K562 (cell line): ENCODE data around the gene FUT6. TPM values are rescaled to one million over a fixed set of nuclear protein-coding genes. Genes with fewer than 3 reads are reported as not detected.

Experiments
- BRD9 ChIP-seq: fragments of 450-650 bp; IDR thresholded peaks from 2 replicates; pipeline ENCODE4 v1.6.1; 2018; ENCODE audit warnings: low read depth; ENCODE audit not compliant: partially characterized antibody
- CCNT2 ChIP-seq: IDR thresholded peaks from 2 replicates; pipeline ENCODE4 v1.6.1; 2011; ENCODE audit warnings: borderline replicate concordance, low read depth, mild to moderate bottlenecking, moderate library complexity, mixed read lengths, low read length; ENCODE audit not compliant: insufficient read length; ENCODE audit errors: extremely low read depth
- FOXP1 ChIP-seq: sonication (generic); formaldehyde crosslinking; IDR thresholded peaks from 2 replicates; pipeline ENCODE4 v1.8.0; 2022; ENCODE audit warnings: mild to moderate bottlenecking, missing genetic modification reagents
- FUS ChIP-seq: fragments of 200-400 bp; formaldehyde crosslinking; optimal IDR thresholded peaks from 2 replicates; pipeline ENCODE3; 2017; ENCODE audit warnings: low read depth, low read length
- GABPB1 ChIP-seq: sonication (generic); formaldehyde crosslinking; IDR thresholded peaks from 2 replicates; pipeline ENCODE4 v1.8.0; 2022; ENCODE audit warnings: mild to moderate bottlenecking, missing genetic modification reagents
- KDM1A ChIP-seq, 2 experiments: fragments of 450-650 bp; IDR thresholded peaks; 2 replicates each; pipeline ENCODE4 v1.6.1; 2016; ENCODE audit warnings: mild to moderate bottlenecking in 2 of 2
- KDM4B ChIP-seq, 2 experiments: fragments of 450-650 bp in 1 of 2; sonication (generic) in 1 of 2; IDR thresholded peaks; 2 replicates each; pipeline ENCODE4 v1.6.1; 2016 to 2017; ENCODE audit warnings: borderline replicate concordance in 2 of 2, antibody characterized with exemption in 1 of 2, low read depth in 1 of 2, mild to moderate bottlenecking in 1 of 2
- MAFK ChIP-seq: IDR thresholded peaks from 2 replicates; pipeline ENCODE4 v1.6.1; 2011; ENCODE audit warnings: low read length, improper control_type of control experiment
- MYC ChIP-seq, 2 experiments: fragments of 250-450 bp in 1 of 2; sonication (Bioruptor Pico) in 1 of 2; IDR thresholded peaks; 2 replicates each; pipeline versions ENCODE4 v1.5.1 to v1.6.1; 2012 to 2021; ENCODE audit warnings: low read depth in 2 of 2, borderline replicate concordance in 1 of 2, improper control_type of control experiment in 1 of 2, low read length in 1 of 2, mild to moderate bottlenecking in 1 of 2, moderate library complexity in 1 of 2
- NFYB ChIP-seq: IDR thresholded peaks from 2 replicates; pipeline ENCODE4 v1.6.1; 2011; ENCODE audit warnings: mild to moderate bottlenecking, moderate library complexity; ENCODE audit not compliant: insufficient read length; ENCODE audit errors: extremely low read depth
- NR4A1 ChIP-seq, 2 experiments: fragments of 250-450 bp in 1 of 2; fragments of 450-650 bp in 1 of 2; sonication (Bioruptor Pico) in 1 of 2; IDR thresholded peaks; 2 replicates each; pipeline versions ENCODE4 v1.4.0 to v1.6.1; 2016 to 2020; ENCODE audit warnings: mild to moderate bottlenecking in 2 of 2, missing compliant biosample characterization in 1 of 2, missing genetic modification characterization in 1 of 2, moderate library complexity in 1 of 2
- RAD21 ChIP-seq, 2 experiments: fragments of 250-450 bp in 1 of 2; fragments of 450-650 bp in 1 of 2; sonication (Bioruptor Pico) in 1 of 2; formaldehyde crosslinking in 1 of 2; IDR thresholded peaks in 1 of 2; conservative IDR thresholded peaks in 1 of 2; 2 replicates each; pipeline versions ENCODE4 v1.4.0 to v1.8.0; 2020 to 2022; ENCODE audit warnings: mild to moderate bottlenecking in 2 of 2, moderate library complexity in 1 of 2
- RBM34 ChIP-seq: fragments of 200-400 bp; formaldehyde crosslinking; IDR thresholded peaks from 2 replicates; pipeline ENCODE4 v1.6.1; 2018; ENCODE audit warnings: low read length, borderline replicate concordance; ENCODE audit not compliant: insufficient read depth
- SIN3A ChIP-seq, 2 experiments: fragments of 150-350 bp in 1 of 2; IDR thresholded peaks; 2 replicates each; pipeline ENCODE4 v1.6.1; 2011 to 2016; ENCODE audit warnings: borderline replicate concordance in 2 of 2, low read depth in 2 of 2, low read length in 2 of 2, mild to moderate bottlenecking in 2 of 2, moderate library complexity in 2 of 2; ENCODE audit not compliant: control insufficient read depth in 1 of 2
- SMAD3 ChIP-seq: fragments of 450-650 bp; formaldehyde crosslinking; conservative IDR thresholded peaks from 2 replicates; pipeline ENCODE4 v1.4.0; 2020; ENCODE audit warnings: mild to moderate bottlenecking
- SMC3 ChIP-seq: conservative IDR thresholded peaks from 2 replicates; pipeline ENCODE4 v1.6.1; 2011; ENCODE audit warnings: low read depth, low read length, improper control_type of control experiment; ENCODE audit not compliant: insufficient read depth
- ZFP36 ChIP-seq: fragments of 150-350 bp; IDR thresholded peaks from 2 replicates; pipeline ENCODE4 v1.6.1; 2018; ENCODE audit warnings: low read length, low read depth; ENCODE audit not compliant: partially characterized antibody
- ZNF212 ChIP-seq: fragments of 450-650 bp; formaldehyde crosslinking; IDR thresholded peaks from 2 replicates; pipeline ENCODE4 v1.4.0; 2020; ENCODE audit warnings: mild to moderate bottlenecking
- ZNF224 ChIP-seq: sonication (generic); formaldehyde crosslinking; IDR thresholded peaks from 2 replicates; pipeline ENCODE4 v1.8.0; 2022; ENCODE audit warnings: mild to moderate bottlenecking, missing genetic modification reagents
- ZZZ3 ChIP-seq: fragments of 450-650 bp; IDR thresholded peaks from 2 replicates; pipeline ENCODE4 v1.6.1; 2016; ENCODE audit warnings: antibody characterized with exemption, mild to moderate bottlenecking, moderate library complexity
- polyA plus RNA-seq, 8 experiments: library from polyadenylated mRNA; depleted of rRNA in 4 of 8; stranded (reverse) in 5 of 8; unstranded in 3 of 8; fragments of >200 nt; fragmentation: Nextera tagmentation in 2 of 8; fragmentation: Illumina TruSeq in 1 of 8; extraction: Ambion mirVana in 2 of 8; extraction: Trizol in 1 of 8; gene quantifications; 2 replicates each; pipeline versions ENCODE4 v1.2.1 to v1.2.3, GENCODE V29; 2011 to 2014; ENCODE audit warnings: inconsistent platforms in 1 of 8, missing spikeins in 1 of 8
- total RNA-seq, 7 experiments: library from RNA; depleted of rRNA in 6 of 7; stranded (reverse); fragments of >200 nt in 6 of 7; fragmentation: Illumina TruSeq in 2 of 7; extraction: Trizol in 2 of 7; gene quantifications; 2 replicates each; pipeline versions ENCODE4 v1.2.1 to v1.2.3, GENCODE V29; 2011 to 2021; ENCODE audit warnings: low replicate concordance in 1 of 7
- TF ChIP-seq, protein P1 (sequence below): fragments of 250-450 bp; sonication (Bioruptor Pico); IDR thresholded peaks from 2 replicates; pipeline ENCODE4 v1.8.0; 2022; ENCODE audit warnings: moderate library complexity, mild to moderate bottlenecking, inconsistent platforms
- TF ChIP-seq, protein P2 (sequence below), 2 experiments: fragments of 150-350 bp in 1 of 2; IDR thresholded peaks; 2 replicates each; pipeline ENCODE4 v1.6.1; 2012 to 2016; ENCODE audit warnings: low read depth in 2 of 2, low read length in 2 of 2, mild to moderate bottlenecking in 1 of 2, moderate library complexity in 1 of 2

Gene FUT6
- total and polyA plus RNA-seq, 9 of the 15 experiments (the other 6 are each of a cell fraction or from before 2014, with no cell fraction given): 0.04 TPM; not detected in 8

DNA sequence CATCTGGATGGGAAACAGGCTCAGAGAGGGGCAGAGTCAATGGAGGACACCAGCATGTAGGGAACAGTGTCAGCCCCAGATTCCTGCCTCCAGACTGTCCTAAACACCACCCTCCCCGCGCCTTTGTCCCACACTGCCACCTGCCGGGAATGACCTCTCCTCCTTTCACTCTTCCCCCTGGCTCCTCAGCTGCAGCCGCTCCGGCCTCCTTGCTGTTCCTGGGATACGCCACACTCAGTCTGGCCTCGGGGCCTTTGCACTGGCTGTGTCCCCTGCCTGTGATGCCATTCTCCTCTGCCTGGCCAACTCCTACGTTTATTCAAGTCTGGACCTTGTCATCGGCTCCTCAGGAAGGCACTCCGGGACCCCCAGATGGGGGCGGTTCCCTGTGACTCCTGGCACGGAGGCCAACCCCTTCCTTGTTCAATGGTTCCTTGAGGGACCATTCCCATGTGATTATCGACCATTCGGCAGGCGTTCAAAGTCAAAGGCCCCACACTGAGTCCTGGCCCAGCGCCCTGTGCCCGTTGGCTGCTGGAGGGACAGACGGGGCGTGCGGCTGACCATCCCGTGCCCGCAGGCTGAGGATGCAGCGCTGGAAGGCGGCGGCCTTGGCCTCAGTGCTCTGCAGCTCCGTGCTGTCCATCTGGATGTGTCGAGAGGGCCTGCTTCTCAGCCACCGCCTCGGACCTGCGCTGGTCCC, 15.8 kb downstream of the FUT6 start (continued):
- no peak for TF ChIP-seq MYC (IDR thresholded peaks at IDR 0.05; ENCODE audit: low read depth, low read length)
- no peak for TF ChIP-seq MYC (CRISPR knock-in tag; IDR thresholded peaks at IDR 0.05; ENCODE audit: borderline replicate concordance, low read depth)
- no peak for TF ChIP-seq ZNF212 (CRISPR knock-in tag)
- TF ChIP-seq, protein P1, sequence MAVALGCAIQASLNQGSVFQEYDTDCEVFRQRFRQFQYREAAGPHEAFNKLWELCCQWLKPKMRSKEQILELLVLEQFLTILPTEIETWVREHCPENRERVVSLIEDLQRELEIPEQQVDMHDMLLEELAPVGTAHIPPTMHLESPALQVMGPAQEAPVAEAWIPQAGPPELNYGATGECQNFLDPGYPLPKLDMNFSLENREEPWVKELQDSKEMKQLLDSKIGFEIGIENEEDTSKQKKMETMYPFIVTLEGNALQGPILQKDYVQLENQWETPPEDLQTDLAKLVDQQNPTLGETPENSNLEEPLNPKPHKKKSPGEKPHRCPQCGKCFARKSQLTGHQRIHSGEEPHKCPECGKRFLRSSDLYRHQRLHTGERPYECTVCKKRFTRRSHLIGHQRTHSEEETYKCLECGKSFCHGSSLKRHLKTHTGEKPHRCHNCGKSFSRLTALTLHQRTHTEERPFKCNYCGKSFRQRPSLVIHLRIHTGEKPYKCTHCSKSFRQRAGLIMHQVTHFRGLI: no peak
- no peak for TF ChIP-seq RBM34
- no peak for TF ChIP-seq GABPB1 (CRISPR knock-in tag)
- no peak for TF ChIP-seq ZZZ3
- peak; percentile 42 to 75 for TF ChIP-seq RAD21 (CRISPR knock-in tag; conservative IDR thresholded peaks at IDR 0.05 in 1 of 2, IDR thresholded peaks at IDR 0.05 in 1 of 2)
- TF ChIP-seq CCNT2: no peak
- no peak for TF ChIP-seq NR4A1 (CRISPR knock-in tag; IDR thresholded peaks at IDR 0.05)
- no peak for TF ChIP-seq NR4A1 (tag; IDR thresholded peaks at IDR 0.05)
- TF ChIP-seq FOXP1 (CRISPR knock-in tag): no peak
- no peak for TF ChIP-seq FUS
- TF ChIP-seq ZFP36: peak; percentile 59
- TF ChIP-seq, protein P2, sequence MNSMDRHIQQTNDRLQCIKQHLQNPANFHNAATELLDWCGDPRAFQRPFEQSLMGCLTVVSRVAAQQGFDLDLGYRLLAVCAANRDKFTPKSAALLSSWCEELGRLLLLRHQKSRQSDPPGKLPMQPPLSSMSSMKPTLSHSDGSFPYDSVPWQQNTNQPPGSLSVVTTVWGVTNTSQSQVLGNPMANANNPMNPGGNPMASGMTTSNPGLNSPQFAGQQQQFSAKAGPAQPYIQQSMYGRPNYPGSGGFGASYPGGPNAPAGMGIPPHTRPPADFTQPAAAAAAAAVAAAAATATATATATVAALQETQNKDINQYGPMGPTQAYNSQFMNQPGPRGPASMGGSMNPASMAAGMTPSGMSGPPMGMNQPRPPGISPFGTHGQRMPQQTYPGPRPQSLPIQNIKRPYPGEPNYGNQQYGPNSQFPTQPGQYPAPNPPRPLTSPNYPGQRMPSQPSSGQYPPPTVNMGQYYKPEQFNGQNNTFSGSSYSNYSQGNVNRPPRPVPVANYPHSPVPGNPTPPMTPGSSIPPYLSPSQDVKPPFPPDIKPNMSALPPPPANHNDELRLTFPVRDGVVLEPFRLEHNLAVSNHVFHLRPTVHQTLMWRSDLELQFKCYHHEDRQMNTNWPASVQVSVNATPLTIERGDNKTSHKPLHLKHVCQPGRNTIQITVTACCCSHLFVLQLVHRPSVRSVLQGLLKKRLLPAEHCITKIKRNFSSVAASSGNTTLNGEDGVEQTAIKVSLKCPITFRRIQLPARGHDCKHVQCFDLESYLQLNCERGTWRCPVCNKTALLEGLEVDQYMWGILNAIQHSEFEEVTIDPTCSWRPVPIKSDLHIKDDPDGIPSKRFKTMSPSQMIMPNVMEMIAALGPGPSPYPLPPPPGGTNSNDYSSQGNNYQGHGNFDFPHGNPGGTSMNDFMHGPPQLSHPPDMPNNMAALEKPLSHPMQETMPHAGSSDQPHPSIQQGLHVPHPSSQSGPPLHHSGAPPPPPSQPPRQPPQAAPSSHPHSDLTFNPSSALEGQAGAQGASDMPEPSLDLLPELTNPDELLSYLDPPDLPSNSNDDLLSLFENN (IDR thresholded peaks at IDR 0.05; ENCODE audit: low read depth in 2 of 2, low read length in 2 of 2): no peak
- TF ChIP-seq SIN3A (IDR thresholded peaks at IDR 0.05; ENCODE audit: borderline replicate concordance in 2 of 2, control insufficient read depth in 1 of 2, low read depth in 2 of 2, low read length in 2 of 2): no peak
- TF ChIP-seq KDM1A (IDR thresholded peaks at IDR 0.05): no peak
- peak; percentile 47; the same call in 1 of the 2 replicates for TF ChIP-seq SMC3
- TF ChIP-seq KDM4B (IDR thresholded peaks at IDR 0.05; ENCODE audit: borderline replicate concordance in 2 of 2, low read depth in 1 of 2): no peak
- no peak for TF ChIP-seq BRD9
- TF ChIP-seq MAFK: no peak
- TF ChIP-seq SMAD3 (CRISPR knock-in tag): no peak
- no peak for TF ChIP-seq NFYB
- TF ChIP-seq ZNF224: no peak
